BLaER1 treated with 17β-estradiol and CSF1 and Interleukin-3, amounts not matched to agents 10 nM and 100 nM (cell line): ENCODE results near the gene TH.

Experiments
- H3K27ac ChIP-seq, 11 experiments: shearing (Covaris generic); formaldehyde crosslinking; 2 replicates each; pipeline ENCODE4 v1.8.1; 2022
- H3K27me3 ChIP-seq, 11 experiments: shearing (Covaris generic); formaldehyde crosslinking; 2 replicates each; pipeline ENCODE4 v1.8.1; 2022
- H3K36me3 ChIP-seq, 11 experiments: shearing (Covaris generic); formaldehyde crosslinking; 2 replicates each; pipeline ENCODE4 v1.8.1; 2022
- H3K4me1 ChIP-seq, 10 experiments: shearing (Covaris generic); formaldehyde crosslinking; 2 replicates each; pipeline ENCODE4 v1.8.1; 2022
- H3K4me2 ChIP-seq, 11 experiments: shearing (Covaris generic); formaldehyde crosslinking; 2 replicates each; pipeline ENCODE4 v1.8.1; 2022
- H3K4me3 ChIP-seq, 10 experiments: shearing (Covaris generic); formaldehyde crosslinking; 2 replicates each; pipeline ENCODE4 v1.8.1; 2022
- H3K9ac ChIP-seq, 11 experiments: shearing (Covaris generic); formaldehyde crosslinking; 2 replicates each; pipeline ENCODE4 v1.8.1; 2022
- H3K9me3 ChIP-seq, 11 experiments: shearing (Covaris generic); formaldehyde crosslinking; replicated peaks in 1 of 11; 2 replicates each; pipeline ENCODE4 v1.8.1; 2022
- H4K20me1 ChIP-seq, 11 experiments: shearing (Covaris generic); formaldehyde crosslinking; 2 replicates each; pipeline ENCODE4 v1.8.1; 2022
- Cebpa-rat ChIP-seq, 11 experiments: shearing (Covaris generic); IDR thresholded peaks; 2 replicates each; pipeline ENCODE4 v1.8.1; 2022

The TH gene

GRCh38 chr11:2140411-2141400 lies 30.9 kb downstream of the TH start:
- no peak for TF ChIP-seq Cebpa-rat (IDR thresholded peaks at IDR 0.05)
- no peak overlapping the region for H3K27ac ChIP-seq
- H3K27me3 ChIP-seq: peaks cover 98 to 100% (median 100%) of the 10 kb centered on the region in 11 experiments
- no peak overlapping the region for H3K4me3 ChIP-seq
- H4K20me1 ChIP-seq: peaks cover 0 to 61% (median 25%) of the 10 kb centered on the region in 11 experiments; a peak in 17 of 22 replicates
- H3K9ac ChIP-seq: no peak overlapping the region
- H3K9me3 ChIP-seq: peaks cover 0 to 6% (median 0%) of the 10 kb centered on the region in 11 experiments; a peak in 7 of 22 replicates
- H3K4me2 ChIP-seq: no peak overlapping the region
- no peaks in the 10 kb centered on the region for H3K36me3 ChIP-seq
- H3K4me1 ChIP-seq: peaks cover 0 to 24% (median 3%) of the 10 kb centered on the region in 10 experiments; a peak in 7 of 20 replicates

- no peaks in the 10 kb centered on the region for H3K36me3 ChIP-seq
- peaks cover 0 to 61% (median 20%) of the 10 kb centered on the region in 11 experiments; a peak in 17 of 22 replicates for H4K20me1 ChIP-seq
- TF ChIP-seq Cebpa-rat (IDR thresholded peaks at IDR 0.05): no peak
- H3K27ac ChIP-seq: no peak overlapping the region
- H3K9me3 ChIP-seq: peaks cover 0 to 6% (median 0%) of the 10 kb centered on the region in 11 experiments; a peak in 7 of 22 replicates
- no peak overlapping the region for H3K4me2 ChIP-seq
- peaks cover 0 to 24% (median 3%) of the 10 kb centered on the region in 10 experiments; a peak in 7 of 20 replicates for H3K4me1 ChIP-seq
- no peak overlapping the region for H3K9ac ChIP-seq
- peaks cover 98 to 100% (median 100%) of the 10 kb centered on the region in 11 experiments for H3K27me3 ChIP-seq
- H3K4me3 ChIP-seq: no peak overlapping the region
Observed at GRCh38 chr11:2139621-2140337, 31.8 kb downstream of the TH start.

- Histone ChIP-seq H3K4me1 (peaks cover 0 to 21% (median 2%) of the 10 kb centered on the region in 10 experiments; a peak in 7 of 20 replicates), H3K27me3 (peaks cover 98 to 100% (median 100%) of the 10 kb centered on the region in 11 experiments), H3K9me3 (peaks cover 0 to 6% (median 0%) of the 10 kb centered on the region in 11 experiments; a peak in 7 of 22 replicates), H4K20me1 (peaks cover 0 to 62% (median 18%) of the 10 kb centered on the region in 11 experiments; a peak in 17 of 22 replicates), H3K36me3 (no peaks in the 10 kb centered on the region), H3K27ac (no peak within 1 kb of the TSS), H3K4me2 (no peak within 1 kb of the TSS), H3K4me3 (no peak within 1 kb of the TSS), H3K9ac (no peak within 1 kb of the TSS)
- TF ChIP-seq Cebpa-rat (IDR thresholded peaks at IDR 0.05): no peak
Observed at GRCh38 chr11:2139123-2139521, 32.5 kb downstream of the TH start, which contains the start of gene IGF2. Gene IGF2, minus strand, starts transcription at chr11:2139389. Its CDS starts 3,866 bp downstream, at chr11:2135523.

GRCh38 chr11:2138431-2139122 lies 33.0 kb downstream of the TH start:
- Histone ChIP-seq H3K9me3 (peaks cover 0 to 6% (median 0%) of the 10 kb centered on the region in 11 experiments; a peak in 7 of 22 replicates), H3K4me3 (no peak overlapping the region), H3K9ac (no peak overlapping the region), H3K27ac (no peak overlapping the region), H3K36me3 (no peaks in the 10 kb centered on the region), H3K27me3 (peaks cover 98 to 100% (median 100%) of the 10 kb centered on the region in 11 experiments), H3K4me2 (no peak overlapping the region), H3K4me1 (peaks cover 0 to 15% (median 0%) of the 10 kb centered on the region in 10 experiments; a peak in 7 of 20 replicates), H4K20me1 (peaks cover 0 to 61% (median 16%) of the 10 kb centered on the region in 11 experiments; a peak in 17 of 22 replicates)
- no peak for TF ChIP-seq Cebpa-rat (IDR thresholded peaks at IDR 0.05)

- no peak overlapping the region for H3K4me3 ChIP-seq
- H3K27me3 ChIP-seq: peaks cover 99 to 100% (median 100%) of the 10 kb centered on the region in 11 experiments
- H4K20me1 ChIP-seq: peaks cover 0 to 63% (median 20%) of the 10 kb centered on the region in 11 experiments; a peak in 16 of 22 replicates
- TF ChIP-seq Cebpa-rat (IDR thresholded peaks at IDR 0.05): no peak
- H3K4me2 ChIP-seq: no peak overlapping the region
- no peaks in the 10 kb centered on the region for H3K36me3 ChIP-seq
- no peak overlapping the region for H3K27ac ChIP-seq
- peaks cover 0 to 13% (median 0%) of the 10 kb centered on the region in 10 experiments; a peak in 7 of 20 replicates for H3K4me1 ChIP-seq
- H3K9ac ChIP-seq: no peak overlapping the region
- H3K9me3 ChIP-seq: peaks cover 0 to 6% (median 0%) of the 10 kb centered on the region in 11 experiments; a peak in 7 of 22 replicates
Observed at GRCh38 chr11:2138068-2138430, 33.6 kb downstream of the TH start.

- H3K4me1 ChIP-seq: peaks cover 0 to 7% (median 0%) of the 10 kb centered on the region in 10 experiments; a peak in 7 of 20 replicates
- TF ChIP-seq Cebpa-rat (IDR thresholded peaks at IDR 0.05): no peak
- no peak overlapping the region for H3K27ac ChIP-seq
- H3K4me2 ChIP-seq: no peak overlapping the region
- H3K9ac ChIP-seq: no peak overlapping the region
- no peak overlapping the region for H3K4me3 ChIP-seq
- peaks cover 99 to 100% (median 100%) of the 10 kb centered on the region in 11 experiments for H3K27me3 ChIP-seq
- H4K20me1 ChIP-seq: peaks cover 0 to 60% (median 20%) of the 10 kb centered on the region in 11 experiments; a peak in 16 of 22 replicates
- H3K36me3 ChIP-seq: no peaks in the 10 kb centered on the region
- peaks cover 0 to 6% (median 0%) of the 10 kb centered on the region in 11 experiments; a peak in 7 of 22 replicates for H3K9me3 ChIP-seq
Observed at GRCh38 chr11:2137202-2138067, 34.2 kb downstream of the TH start.

- peaks cover 0 to 6% (median 0%) of the 10 kb centered on the region in 11 experiments; a peak in 7 of 22 replicates for H3K9me3 ChIP-seq
- no peak overlapping the region for H3K4me3 ChIP-seq
- no peak overlapping the region for H3K4me2 ChIP-seq
- no peak overlapping the region for H3K27ac ChIP-seq
- no peaks in the 10 kb centered on the region for H3K36me3 ChIP-seq
- peaks cover 99 to 100% (median 99%) of the 10 kb centered on the region in 11 experiments for H3K27me3 ChIP-seq
- no peak overlapping the region for H3K9ac ChIP-seq
- H3K4me1 ChIP-seq: peaks cover 0 to 3% (median 0%) of the 10 kb centered on the region in 10 experiments; a peak in 3 of 20 replicates
- peaks cover 0 to 56% (median 20%) of the 10 kb centered on the region in 11 experiments; a peak in 15 of 22 replicates for H4K20me1 ChIP-seq
- TF ChIP-seq Cebpa-rat (IDR thresholded peaks at IDR 0.05): no peak
Observed at GRCh38 chr11:2136952-2137201, 34.7 kb downstream of the TH start.
